ENCODE measurements around the gene CDH23.

GRCh38 chr10:71747039-71747531, 350.4 kb downstream of the CDH23 start:
- no peak for TF ChIP-seq CTCF (conservative IDR thresholded peaks at IDR 0.05; ENCODE audit: low read depth, low read length)
- TF ChIP-seq EZH2 (IDR thresholded peaks at IDR 0.05; ENCODE audit: low read length, unreplicated experiment), result no peak
- no peak for TF ChIP-seq EZH2phosphoT487 (IDR thresholded peaks at IDR 0.05; ENCODE audit: borderline replicate concordance, low read length)
